ENCODE data around the gene NTMT1. TPM values are rescaled to one million over a fixed set of nuclear protein-coding genes. Genes with fewer than 3 reads are reported as not detected.

The NTMT1 gene
- total and polyA plus RNA-seq, 9 of the 15 experiments (the other 6 are each of a cell fraction or from before 2014, with no cell fraction given) = 42.1 to 116 (median 74.7) TPM

GRCh38 chr9:129624168-129624759 is 1.7 kb upstream of the NTMT1 start (continued):
- TF ChIP-seq CTCFL (IDR thresholded peaks at IDR 0.05; ENCODE audit: borderline replicate concordance, insufficient read depth, low read depth, low read length, poor library complexity, severe bottlenecking) = peak; percentile 4
- TF ChIP-seq RCOR1 (IDR thresholded peaks at IDR 0.05; ENCODE audit: borderline replicate concordance in 1 of 2, low read depth in 2 of 2, low read length in 2 of 2) = 0 out of 4 replicates have a peak, but pooled peaks of 1 of the 2 experiments have one; percentile 31
- no peak for TF ChIP-seq ZBTB43 (CRISPR knock-in tag; IDR thresholded peaks at IDR 0.05)
- no peak for TF ChIP-seq CTBP1 (IDR thresholded peaks at IDR 0.05; ENCODE audit: borderline replicate concordance)
- no peak for TF ChIP-seq GTF3C2 (IDR thresholded peaks at IDR 0.05; ENCODE audit: borderline replicate concordance, extremely low read depth, insufficient read length)
- TF ChIP-seq E2F3 (CRISPR knock-in tag; IDR thresholded peaks at IDR 0.05) = no peak
- TF ChIP-seq ATF2 (CRISPR knock-in tag; IDR thresholded peaks at IDR 0.05) = no peak
- TF ChIP-seq HIVEP1 (CRISPR knock-in tag; IDR thresholded peaks at IDR 0.05) = no peak
- TF ChIP-seq SREBF1 (IDR thresholded peaks at IDR 0.05; ENCODE audit: borderline replicate concordance, low read depth, low read length) = no peak
- TF ChIP-seq ZNF79 (CRISPR knock-in tag; IDR thresholded peaks at IDR 0.05; ENCODE audit: low read depth) = no peak
- no peak for TF ChIP-seq ZNF280A (IDR thresholded peaks at IDR 0.05; ENCODE audit: low read depth, partially characterized antibody)
- TF ChIP-seq RUNX1 (IDR thresholded peaks at IDR 0.05; ENCODE audit: low read depth) = no peak
- no peak for TF ChIP-seq HMGXB4 (CRISPR knock-in tag; IDR thresholded peaks at IDR 0.05)
- TF ChIP-seq NR1H2 (CRISPR knock-in tag; IDR thresholded peaks at IDR 0.05) = no peak
- no peak for TF ChIP-seq ETV5 (CRISPR knock-in tag; IDR thresholded peaks at IDR 0.05; ENCODE audit: low read depth)
- TF ChIP-seq SNIP1 (IDR thresholded peaks at IDR 0.05; ENCODE audit: low read depth) = no peak

Data from K562 (cell line).